CD4-positive, alpha-beta T cell treated with Interleukin-21 for 1 hour (primary cell): ENCODE data around the gene KRTAP4-4.
"Not testable (repeated sequence)": the region's sequence is repeated elsewhere in the genome, so short reads cannot be mapped to it uniquely, and the experiment has no call there.

Source experiments
- DNase-seq: peaks from one replicate; pipeline ENCODE4 v3.0.0-alpha.2; 2020

KRTAP4-4 gene

DNA sequence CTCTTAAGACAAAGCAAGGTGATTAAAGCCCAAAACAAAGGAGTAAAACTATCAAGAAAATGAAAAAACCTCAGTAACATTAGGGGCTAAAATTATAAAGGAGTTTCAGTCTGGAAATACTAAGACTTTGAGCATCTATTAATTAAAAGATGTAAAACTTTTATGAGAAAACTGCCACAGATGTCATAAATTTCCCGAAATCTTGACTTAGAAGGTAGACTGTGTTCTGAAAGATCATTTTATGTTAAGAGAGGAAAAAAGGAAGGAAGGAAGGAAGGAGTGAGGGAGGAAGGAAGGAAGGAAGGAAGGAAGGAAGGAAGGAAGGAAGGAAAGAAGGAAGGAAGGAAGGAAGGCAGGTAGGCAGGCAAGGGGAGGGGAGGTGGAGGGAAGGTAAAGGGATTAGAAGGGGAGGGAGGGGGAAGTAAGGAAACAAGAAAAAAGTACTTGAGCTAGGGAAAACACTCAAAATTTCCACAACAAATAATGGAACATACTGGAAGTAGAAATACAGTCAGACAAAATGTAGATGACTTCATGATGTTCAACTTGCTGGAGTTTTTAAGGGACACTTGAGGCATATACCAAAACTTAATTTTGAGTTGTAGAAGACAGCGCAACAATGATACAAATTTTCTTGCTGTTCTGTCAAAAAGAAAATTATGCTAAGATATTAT lies 12.9 kb downstream of the KRTAP4-4 start:
- no peak for DNase-seq

DNA sequence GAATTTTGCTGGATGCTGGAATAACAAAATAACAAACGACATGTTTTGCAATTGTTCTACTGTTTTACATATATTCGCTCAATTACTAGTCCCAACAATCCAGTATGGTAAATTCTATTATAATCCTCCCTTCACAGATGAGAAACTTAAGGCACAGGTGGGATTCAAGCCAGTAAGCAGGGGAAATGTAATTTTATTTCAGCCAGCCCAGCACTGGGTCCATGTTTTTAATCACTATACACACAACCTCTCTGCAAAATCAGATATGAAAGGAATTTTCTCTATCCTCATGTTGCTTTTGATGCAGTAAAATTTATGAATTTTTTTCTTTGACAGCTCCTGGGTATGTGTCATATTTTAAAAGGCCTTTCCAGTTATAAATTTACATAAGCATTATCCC lies 15.3 kb downstream of the KRTAP4-4 start:
- no peak for DNase-seq

- DNase-seq, result no peak
Observed at GRCh38 chr17:41144846-41145245, 15.7 kb downstream of the KRTAP4-4 start.

DNA sequence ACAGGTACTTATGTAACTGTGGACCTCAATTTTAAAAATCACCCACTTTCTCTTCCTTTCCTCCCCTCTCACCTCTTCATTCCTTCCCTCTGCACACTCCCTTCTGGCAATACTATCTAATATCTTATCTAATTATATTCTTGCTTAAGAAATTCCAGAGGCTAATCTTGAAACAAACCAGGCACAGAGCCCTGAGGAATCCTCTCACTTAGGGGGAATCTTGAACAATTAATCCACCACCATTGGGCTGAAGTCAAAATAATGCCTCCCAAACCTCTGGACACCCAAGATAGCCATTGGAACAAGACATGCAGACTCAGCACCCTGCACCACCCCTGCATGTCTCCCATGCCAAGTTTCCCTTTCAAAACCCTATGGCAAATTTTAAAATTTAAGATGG lies 19.2 kb downstream of the KRTAP4-4 start:
- no peak for DNase-seq

DNA sequence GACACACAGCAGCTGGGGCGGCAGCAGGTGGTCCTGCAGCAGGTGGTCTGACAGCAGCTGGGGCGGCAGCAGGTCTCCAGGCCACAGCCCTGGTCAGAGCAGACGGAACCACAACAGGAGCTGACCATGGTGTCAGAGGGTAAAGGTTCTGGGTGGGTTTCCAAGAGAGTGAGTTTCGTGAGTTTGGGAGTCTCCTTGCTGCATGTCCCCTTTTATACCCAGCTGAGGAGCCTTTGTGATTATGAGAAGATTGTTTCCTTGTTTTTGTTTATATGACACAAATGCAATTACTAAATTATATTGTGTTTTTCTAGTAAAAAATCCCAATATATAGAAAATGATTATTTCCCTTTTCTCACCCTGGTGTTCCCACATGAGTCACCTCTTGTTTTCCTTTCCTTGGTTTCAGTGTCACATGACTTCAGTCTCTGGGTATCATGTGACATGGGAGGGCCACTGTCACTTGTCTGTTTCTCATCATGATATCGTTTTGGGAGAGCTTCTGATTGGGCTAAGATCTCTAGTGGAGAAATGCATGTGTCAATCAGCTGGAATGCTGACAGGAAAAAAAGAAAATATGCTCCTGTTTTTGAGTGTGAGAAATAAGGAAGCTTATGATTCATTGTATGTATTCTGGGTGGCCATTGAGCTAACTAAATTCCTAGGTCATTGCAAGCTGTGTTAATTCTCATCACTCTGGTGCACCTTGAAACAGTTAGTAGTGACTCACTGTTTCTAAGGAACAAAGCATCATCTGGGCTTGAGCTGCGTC lies 20.0 kb downstream of the KRTAP4-4 start, which contains the start of gene KRTAP4-6:
TSS of gene KRTAP4-6 (minus strand) at position 185 of the 772 bp plus-strand sequence. CDS start at position 128, 57 bp downstream.
- DNase-seq, result no peak

GRCh38 chr17:41139865-41140264 lies 20.7 kb downstream of the KRTAP4-4 start:
- DNase-seq, result not testable (repeated sequence)

- no peak for DNase-seq
Observed at GRCh38 chr17:41133880-41134735, 26.4 kb downstream of the KRTAP4-4 start.

DNA sequence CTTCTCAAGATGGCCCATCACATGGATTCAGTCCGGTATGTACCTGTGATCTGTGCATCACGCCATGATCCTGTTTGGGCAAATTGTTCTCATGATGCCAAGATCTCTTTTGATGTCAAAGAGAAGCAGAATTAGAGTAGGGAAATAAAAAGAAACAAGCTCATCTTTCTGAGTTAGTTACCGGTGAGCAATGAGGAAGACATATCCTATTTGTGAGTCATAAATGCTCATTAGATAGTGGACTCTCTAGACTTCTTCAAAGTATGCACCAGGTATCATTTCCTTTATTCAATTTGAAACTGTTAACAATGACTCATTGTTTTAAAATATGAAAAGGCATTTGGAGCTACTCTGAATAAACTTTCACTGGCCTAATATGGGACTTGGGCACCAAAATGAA lies 28.6 kb downstream of the KRTAP4-4 start:
- no peak for DNase-seq

DNA sequence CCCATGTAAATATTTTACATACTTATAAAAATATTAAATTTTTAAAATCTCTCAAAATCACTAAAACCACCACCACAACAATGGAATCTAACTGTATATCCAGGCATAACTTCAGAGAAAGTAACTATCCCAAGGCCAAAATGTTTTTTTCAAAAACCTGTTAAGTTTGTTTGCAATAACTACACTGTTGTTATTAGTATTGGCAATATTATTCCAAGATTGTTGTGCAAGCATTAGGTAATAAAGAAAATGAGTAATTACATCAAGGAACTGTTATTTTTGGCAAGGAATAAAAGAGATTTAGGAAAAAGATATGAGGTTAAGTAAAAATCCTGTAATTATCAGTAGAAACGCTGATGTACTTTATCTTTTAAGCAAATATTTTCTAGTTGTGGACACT lies 33.2 kb downstream of the KRTAP4-4 start:
- no peak for DNase-seq

DNA sequence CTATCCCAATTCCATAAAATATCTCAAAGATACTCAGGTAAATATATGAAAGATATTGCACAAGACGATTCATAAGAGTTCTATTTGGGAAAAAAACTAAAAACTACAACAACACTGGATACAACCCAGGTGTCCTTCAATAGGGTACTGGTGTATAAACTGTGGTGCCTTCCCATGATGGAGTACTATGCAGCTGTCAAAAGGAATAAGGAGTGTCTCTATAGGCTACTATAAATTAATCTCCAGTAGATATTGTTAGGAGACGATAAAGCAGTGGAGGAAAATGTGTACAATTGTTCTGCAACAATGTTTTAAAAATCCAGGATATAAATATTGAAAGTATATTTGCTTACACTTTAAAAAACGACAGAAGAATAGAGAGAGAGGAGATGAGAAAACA lies 34.1 kb downstream of the KRTAP4-4 start:
- no peak for DNase-seq

DNA sequence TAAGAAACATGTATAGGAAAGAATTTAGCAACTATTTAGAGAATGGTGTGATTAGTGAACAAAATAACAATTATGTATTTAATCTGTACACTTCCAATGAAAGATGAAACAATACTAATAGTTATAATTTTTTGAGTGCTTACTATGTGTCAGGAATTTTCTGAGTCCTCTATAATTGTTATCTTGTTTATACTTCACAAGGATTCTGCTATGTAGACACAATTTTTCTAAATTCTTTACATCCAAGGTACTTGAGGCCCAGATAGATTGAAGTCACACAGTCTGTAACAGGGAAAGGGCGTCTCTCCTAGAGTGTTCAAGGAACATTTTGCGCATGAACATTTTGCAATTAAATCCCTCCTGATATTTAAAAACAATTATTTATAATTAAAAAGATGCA lies 35.5 kb downstream of the KRTAP4-4 start:
- DNase-seq, result no peak

DNA sequence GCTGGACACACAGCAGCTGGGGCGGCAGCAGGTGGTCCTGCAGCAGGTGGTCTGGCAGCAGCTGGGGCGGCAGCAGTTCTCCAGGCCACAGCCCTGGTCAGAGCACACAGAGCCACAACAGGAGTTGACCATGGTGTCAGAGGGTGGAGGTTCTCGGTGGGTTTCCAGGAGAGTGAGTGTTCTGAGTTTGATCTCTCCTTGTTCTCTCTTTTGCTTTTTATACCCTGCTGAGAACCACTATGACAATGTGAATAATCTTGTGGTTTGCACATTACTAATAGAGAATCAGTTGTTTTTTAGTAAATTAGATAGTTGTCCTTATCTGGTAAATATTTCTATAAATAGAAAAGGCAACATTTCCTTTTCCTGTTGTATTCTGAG lies 36.6 kb downstream of the KRTAP4-4 start, which contains the start of gene KRTAP4-12:
TSS of gene KRTAP4-12 (minus strand) at position 192 of the 381 bp plus-strand sequence. CDS start at position 132, 60 bp downstream.
- DNase-seq, result not testable (repeated sequence)

- not testable (repeated sequence) for DNase-seq
Observed at GRCh38 chr17:41123292-41123990, 37.1 kb downstream of the KRTAP4-4 start.

GRCh38 chr17:41121742-41122141 lies 38.8 kb downstream of the KRTAP4-4 start:
- DNase-seq, result no peak

- DNase-seq, result peak; percentile 29
Observed at GRCh38 chr17:41119696-41120690, 40.6 kb downstream of the KRTAP4-4 start.

DNA sequence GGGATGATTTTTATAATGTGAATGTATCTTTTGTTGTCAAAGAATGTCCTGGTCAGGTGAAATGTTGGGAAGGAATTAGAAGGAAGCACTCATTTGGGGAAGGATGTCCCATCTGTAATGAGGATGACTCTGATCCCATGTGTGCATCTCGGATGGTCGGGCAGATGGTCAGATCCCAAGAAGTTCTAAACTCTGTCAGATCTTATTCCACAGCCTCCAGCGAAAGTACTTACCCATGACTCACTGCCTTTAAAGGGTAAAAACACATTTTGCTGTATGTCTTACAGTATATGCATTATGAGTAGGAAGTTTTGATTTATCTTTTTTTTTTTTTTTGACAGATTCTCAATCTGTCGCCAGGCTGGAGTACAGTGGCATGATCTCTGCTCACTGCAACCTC lies 41.8 kb downstream of the KRTAP4-4 start:
- DNase-seq, result no peak

- not testable (repeated sequence) for DNase-seq
Observed at GRCh38 chr17:41117846-41118386, 42.6 kb downstream of the KRTAP4-4 start, which contains the start of gene KRTAP4-11. KRTAP4-11 (minus strand) TSS chr17:41118373; CDS start chr17:41118315, 58 bp downstream.

DNA sequence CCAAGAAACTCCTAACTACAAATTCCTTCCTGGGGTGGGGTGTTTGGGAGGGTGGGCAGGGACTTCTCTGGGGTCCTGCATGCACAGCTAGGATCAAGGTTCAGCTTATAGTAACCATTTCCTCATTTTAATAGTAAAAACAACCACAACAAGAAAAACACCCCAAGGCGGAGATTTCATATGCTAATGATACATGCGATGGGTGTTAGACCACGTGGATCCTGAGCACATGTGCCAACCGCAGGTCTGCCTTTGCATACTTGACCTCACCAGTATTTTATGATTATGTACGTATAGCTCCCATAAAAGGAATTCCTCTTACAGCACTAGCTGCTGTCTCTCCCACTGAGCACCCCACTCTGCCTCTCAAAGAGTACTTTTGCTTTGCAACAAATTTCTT lies 44.3 kb downstream of the KRTAP4-4 start:
- DNase-seq, result no peak

DNA sequence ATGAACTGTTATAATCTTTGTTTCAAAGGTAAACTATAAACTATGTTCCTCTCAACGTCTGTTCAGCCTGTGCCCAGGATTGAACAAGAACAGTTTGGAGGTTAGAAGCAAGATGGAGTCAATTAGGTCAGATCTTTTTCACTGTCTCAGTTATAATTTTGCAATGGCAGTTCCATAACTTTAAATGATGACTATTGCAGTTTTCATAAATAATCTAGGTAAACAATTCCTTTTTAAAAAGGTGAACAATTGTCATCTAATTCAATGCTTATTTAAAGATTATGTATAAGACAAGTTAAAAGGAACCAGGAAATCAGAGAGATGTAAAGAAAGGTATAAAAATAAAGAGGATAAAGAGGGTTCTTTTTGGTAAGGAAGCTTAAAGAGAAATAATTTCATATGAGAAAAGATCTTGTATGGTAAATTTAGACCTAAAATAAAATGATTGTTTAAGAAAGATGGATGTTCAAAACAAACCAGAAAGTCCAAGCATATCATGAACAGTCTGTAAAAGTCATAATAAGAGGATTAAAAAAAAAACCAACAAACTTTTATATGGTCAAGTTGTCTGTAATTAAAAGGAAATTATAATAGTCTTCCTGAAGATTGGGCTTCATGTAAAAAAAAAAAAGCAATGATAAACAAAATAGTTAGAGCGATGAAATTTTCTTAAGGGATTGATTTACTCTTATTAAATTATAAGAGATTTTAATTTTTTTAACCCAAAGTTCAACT lies 49.2 kb downstream of the KRTAP4-4 start:
- DNase-seq, result no peak
